HepG2 (cell line): ENCODE results near the gene PDS5B. TPM values are rescaled to one million over a fixed set of nuclear protein-coding genes. Genes with fewer than 3 reads are reported as not detected.

Experiments used
- ARNTL ChIP-seq: sonication (generic); formaldehyde crosslinking; IDR thresholded peaks from 2 replicates; pipeline ENCODE4 v1.4.0; 2020; ENCODE audit warnings: mild to moderate bottlenecking, missing genetic modification reagents
- CREM ChIP-seq, 2 experiments: sonication (generic) in 1 of 2; formaldehyde crosslinking in 1 of 2; IDR thresholded peaks; 2 replicates each; pipeline versions ENCODE4 v1.4.0 to v1.6.1; 2016 to 2020; ENCODE audit warnings: antibody characterized with exemption in 1 of 2, mild to moderate bottlenecking in 1 of 2, missing genetic modification reagents in 1 of 2
- HMGXB3 ChIP-seq: sonication (generic); formaldehyde crosslinking; IDR thresholded peaks from 2 replicates; pipeline ENCODE4 v1.4.0; 2020; ENCODE audit warnings: missing genetic modification reagents, borderline replicate concordance
- KAT2B ChIP-seq: fragments of 150-350 bp; IDR thresholded peaks from 2 replicates; pipeline ENCODE4 v1.6.1; 2014; ENCODE audit warnings: low read depth, low read length, borderline replicate concordance
- TEAD3 ChIP-seq: optimal IDR thresholded peaks from 2 replicates; pipeline ENCODE3; 2016; ENCODE audit warnings: borderline replicate concordance
- THYN1 ChIP-seq: sonication (generic); formaldehyde crosslinking; IDR thresholded peaks from 2 replicates; pipeline ENCODE4 v1.8.1; 2023; ENCODE audit warnings: low read depth, mild to moderate bottlenecking, moderate library complexity, missing genetic modification reagents, borderline replicate concordance
- ZBTB42 ChIP-seq: sonication (generic); formaldehyde crosslinking; IDR thresholded peaks from 2 replicates; pipeline ENCODE4 v1.5.0; 2020; ENCODE audit warnings: mild to moderate bottlenecking, missing genetic modification reagents
- ZBTB7B ChIP-seq: sonication (generic); formaldehyde crosslinking; IDR thresholded peaks from 2 replicates; pipeline ENCODE4 v1.4.0; 2020; ENCODE audit warnings: missing genetic modification reagents
- ZNF282 ChIP-seq: fragments of 450-650 bp; IDR thresholded peaks from 2 replicates; pipeline ENCODE4 v1.6.1; 2018; ENCODE audit not compliant: partially characterized antibody
- ZNF367 ChIP-seq: sonication (generic); formaldehyde crosslinking; IDR thresholded peaks from 2 replicates; pipeline ENCODE4 v1.4.0; 2020; ENCODE audit warnings: missing genetic modification reagents, borderline replicate concordance
- ZNF564 ChIP-seq: sonication (generic); formaldehyde crosslinking; IDR thresholded peaks from 2 replicates; pipeline ENCODE4 v1.8.1; 2023; ENCODE audit warnings: mild to moderate bottlenecking, missing genetic modification reagents
- ZNF639 ChIP-seq: conservative IDR thresholded peaks from 2 replicates; pipeline ENCODE4 v1.6.1; 2018; ENCODE audit warnings: missing genetic modification reagents
- ZNF646 ChIP-seq: sonication (generic); formaldehyde crosslinking; IDR thresholded peaks from 2 replicates; pipeline ENCODE4 v1.9.0; 2021; ENCODE audit warnings: mild to moderate bottlenecking, missing genetic modification reagents
- ZNF670 ChIP-seq: sonication (generic); formaldehyde crosslinking; IDR thresholded peaks from 2 replicates; pipeline ENCODE4 v1.8.0; 2022; ENCODE audit warnings: mild to moderate bottlenecking, missing genetic modification reagents, borderline replicate concordance
- polyA plus RNA-seq, 8 experiments: library from polyadenylated mRNA; depleted of rRNA in 3 of 8; stranded (reverse) in 7 of 8; unstranded in 1 of 8; fragments of >200 nt; fragmentation: Illumina TruSeq in 4 of 8; extraction: Trizol in 4 of 8; gene quantifications; 2 replicates each; pipeline versions ENCODE4 v1.2.1 to v1.2.3, GENCODE V29; 2011 to 2016; ENCODE audit warnings: low read depth in 4 of 8, missing spikeins in 1 of 8, mixed read lengths in 1 of 8; ENCODE audit not compliant: insufficient read depth in 1 of 8
- total RNA-seq, 5 experiments: library from RNA; depleted of rRNA; stranded (reverse); fragments of >200 nt; fragmentation: Illumina TruSeq; extraction: Trizol; gene quantifications; 2 replicates each; pipeline ENCODE4 v1.2.3, GENCODE V29; 2016; ENCODE audit warnings: low read depth in 1 of 5

PDS5B gene
- total and polyA plus RNA-seq, 2 of the 13 experiments (the other 11 are each of a cell fraction or from before 2014, with no cell fraction given), result 5.8 to 24.6 TPM

GRCh38 chr13:32586080-32586900 is at the start of gene PDS5B (continued):
- TF ChIP-seq ZNF646 (CRISPR knock-in tag) (no peak), ZBTB42 (CRISPR knock-in tag) (no peak), ZBTB7B (CRISPR knock-in tag) (no peak), TEAD3 (peak; percentile 16), ZNF367 (CRISPR knock-in tag) (no peak), THYN1 (CRISPR knock-in tag) (no peak), CREM (IDR thresholded peaks at IDR 0.05) (no peak), CREM (CRISPR knock-in tag; IDR thresholded peaks at IDR 0.05) (no peak), KAT2B (no peak), ZNF670 (no peak), ZNF282 (no peak), HMGXB3 (CRISPR knock-in tag) (peak; percentile 58; the same call in 1 of the 2 replicates), ZNF639 (CRISPR knock-in tag) (peak; percentile 88), ZNF564 (CRISPR knock-in tag) (no peak), ARNTL (no peak)
